ENCODE results near the gene PRKCZ.

The PRKCZ gene

DNA sequence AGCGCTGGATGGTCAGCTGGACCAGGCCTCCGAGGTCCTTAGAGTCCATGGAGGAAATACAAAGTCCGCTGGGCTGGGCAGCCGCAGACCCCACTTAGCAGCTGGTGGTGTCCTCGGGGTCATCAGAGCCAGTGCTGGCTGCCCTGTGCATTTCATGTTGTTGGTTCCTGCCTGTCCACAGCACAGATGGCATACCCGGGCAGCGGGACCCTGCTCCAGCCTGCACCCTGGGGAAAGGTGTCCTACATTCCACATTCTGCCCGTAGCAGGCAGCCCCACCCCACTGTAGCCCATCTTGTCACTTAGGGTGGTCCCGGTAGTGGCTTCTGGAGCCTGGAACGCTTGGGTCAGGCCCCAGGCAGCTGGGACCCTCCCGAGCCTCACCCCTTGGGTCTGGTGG, 19.8 kb downstream of the PRKCZ start:
- DNase-seq = no peak

GRCh38 chr1:2070800-2071530, 20.8 kb downstream of the PRKCZ start:
- no peak for DNase-seq

- DNase-seq = no peak
These were observed 22.0 kb downstream of the PRKCZ start for GRCh38 chr1:2072109-2072806.

GRCh38 chr1:2072891-2073290, 22.7 kb downstream of the PRKCZ start:
- no peak for DNase-seq

GRCh38 chr1:2073382-2074230, 23.4 kb downstream of the PRKCZ start:
- DNase-seq = no peak

- DNase-seq = no peak
These were observed 24.2 kb downstream of the PRKCZ start for GRCh38 chr1:2074396-2074795.

- DNase-seq = no peak
These were observed 24.9 kb downstream of the PRKCZ start for GRCh38 chr1:2074944-2075740.

- no peak for DNase-seq
These were observed 26.6 kb downstream of the PRKCZ start for GRCh38 chr1:2076826-2077225.

DNA sequence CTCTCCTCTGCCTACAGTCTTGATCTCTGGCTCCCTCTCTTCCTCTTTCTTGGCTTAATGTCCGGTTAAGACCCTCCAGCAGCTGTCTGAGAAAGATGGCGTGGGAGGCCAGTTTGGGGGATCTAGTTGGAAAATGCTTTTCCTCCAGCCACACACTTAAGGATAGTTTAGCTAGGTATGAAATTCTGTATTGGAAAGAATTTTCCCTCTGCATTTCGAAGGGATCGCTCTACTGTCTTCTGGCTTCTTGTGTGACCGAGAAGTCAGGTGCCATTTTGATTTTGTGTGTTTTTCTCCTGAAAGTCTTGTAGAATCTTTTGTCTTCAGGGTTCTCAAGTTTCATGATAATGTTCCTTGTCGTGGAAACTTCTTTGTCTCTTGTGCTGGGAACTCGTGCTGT, 28.0 kb downstream of the PRKCZ start:
- no peak for DNase-seq

- no peak for DNase-seq
These were observed 29.3 kb downstream of the PRKCZ start for GRCh38 chr1:2079396-2080085.

GRCh38 chr1:2080140-2080539, 29.9 kb downstream of the PRKCZ start:
- DNase-seq = no peak

- DNase-seq = no peak
These were observed 30.7 kb downstream of the PRKCZ start for GRCh38 chr1:2080884-2081283.

GRCh38 chr1:2081326-2081885, 31.2 kb downstream of the PRKCZ start:
- DNase-seq = no peak

DNA sequence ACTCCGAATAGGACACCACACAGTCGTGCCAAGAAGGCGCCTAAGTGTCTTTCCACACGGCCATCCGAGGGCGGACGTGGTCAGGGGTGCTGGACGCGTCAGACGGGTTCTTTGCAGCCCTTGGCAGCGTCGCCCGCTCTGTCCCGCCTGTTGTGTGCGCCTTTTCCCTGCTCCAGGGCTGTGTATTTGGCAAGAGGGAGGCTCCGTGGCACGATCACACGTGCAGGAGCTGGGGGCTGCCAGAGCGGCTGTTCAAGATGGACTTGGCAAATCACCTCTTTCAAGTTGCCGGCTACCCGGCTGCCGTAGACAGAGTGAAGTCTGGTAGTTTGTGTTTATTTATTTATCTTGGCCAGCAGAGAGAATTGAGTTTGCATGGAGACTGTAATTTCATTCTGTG, 31.9 kb downstream of the PRKCZ start:
- no peak for DNase-seq

GRCh38 chr1:2083666-2084065, 33.5 kb downstream of the PRKCZ start:
- no peak for DNase-seq

DNA sequence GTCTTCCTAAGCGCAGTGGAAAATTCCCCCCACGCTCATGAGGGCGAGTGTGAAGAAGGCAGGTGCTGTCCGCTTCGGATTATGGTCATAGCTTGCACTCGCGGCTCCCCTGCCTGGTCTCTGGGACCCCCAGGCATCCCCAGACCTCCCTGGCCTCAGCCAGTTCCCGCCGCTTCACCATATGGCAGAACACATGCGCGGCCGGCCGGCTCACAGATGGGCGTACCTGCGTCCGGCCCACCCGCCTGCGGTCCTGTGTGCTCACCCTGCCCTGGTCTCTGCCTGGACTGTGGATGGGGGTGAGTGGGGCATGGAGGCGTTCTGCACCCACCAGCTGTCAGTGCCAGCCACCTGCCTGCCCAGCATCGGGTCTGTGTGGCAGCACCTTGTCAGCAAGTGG, 34.1 kb downstream of the PRKCZ start:
- DNase-seq = no peak

- DNase-seq = no peak
These were observed 34.9 kb downstream of the PRKCZ start for GRCh38 chr1:2085080-2085479.

DNA sequence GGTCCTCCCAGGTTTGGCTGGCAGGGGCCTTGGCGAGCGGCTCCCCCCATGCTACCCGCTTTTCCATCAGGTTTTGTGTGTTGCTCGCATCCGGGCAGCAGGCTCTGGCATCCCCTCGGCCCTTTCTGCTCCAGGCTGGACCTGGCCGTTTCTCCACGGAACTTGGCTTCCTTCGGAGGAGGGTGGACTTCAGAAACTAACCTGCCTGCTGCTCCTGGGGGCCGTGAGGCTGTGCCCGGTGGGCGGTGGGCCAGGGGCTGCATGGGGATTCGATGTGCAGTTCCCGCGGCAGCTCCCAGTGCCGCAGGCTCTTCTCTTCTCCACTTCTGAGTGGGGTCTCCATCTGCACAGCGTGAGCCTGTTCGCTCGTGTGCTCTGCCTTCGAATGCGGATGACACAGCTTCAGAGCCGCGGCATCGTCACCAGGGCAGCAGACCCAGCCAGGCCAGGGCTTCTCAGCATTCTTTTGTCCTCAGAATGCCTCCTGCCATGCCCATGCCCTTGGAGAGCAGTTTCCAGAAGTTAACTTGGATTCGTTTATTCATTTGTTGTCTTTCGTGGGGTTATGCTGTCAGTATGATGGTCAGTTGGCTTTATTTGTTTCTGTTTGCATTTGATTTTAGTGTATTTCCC, 36.4 kb downstream of the PRKCZ start:
- no peak for DNase-seq

GRCh38 chr1:2087766-2088165, 37.6 kb downstream of the PRKCZ start:
- no peak for DNase-seq

GRCh38 chr1:2088458-2088857, 38.2 kb downstream of the PRKCZ start:
- DNase-seq = no peak

- no peak for DNase-seq
These were observed 38.8 kb downstream of the PRKCZ start for GRCh38 chr1:2089051-2089450.

Measured in CD4-positive, alpha-beta T cell treated with Interleukin-12 subunit alpha and Interleukin-12 subunit beta, for 1 hour (primary cell).